HG03045 (cell line): ENCODE results near the gene MTO1.
"Not testable (repeated sequence)": the region's sequence is repeated elsewhere in the genome, so short reads cannot be mapped to it uniquely, and the experiment has no call there.

ENCODE experiments used
- ATAC-seq: cut with Tn5 transposase; IDR thresholded peaks from one replicate; pipeline ENCODE4 v1.9.1; 2021; ENCODE audit warnings: mild to moderate bottlenecking, moderate library complexity; ENCODE audit not compliant: unreplicated experiment

The MTO1 gene

GRCh38 chr6:73461537-73462350 is at the start of gene MTO1:
TSS of gene MTO1 (plus strand) at chr6:73461737. CDS start at chr6:73461855, 118 bp downstream.
- ATAC-seq = peak; percentile 94

GRCh38 chr6:73413102-73413501 is 48.4 kb upstream of the MTO1 start:
- ATAC-seq = no peak

- ATAC-seq = no peak
These were observed 43.3 kb upstream of the MTO1 start for GRCh38 chr6:73418081-73418741.

GRCh38 chr6:73421534-73421933 is 40.0 kb upstream of the MTO1 start:
- ATAC-seq = no peak

GRCh38 chr6:73435236-73435635 is 26.3 kb upstream of the MTO1 start:
- no peak for ATAC-seq

- no peak for ATAC-seq
These were observed 18.0 kb upstream of the MTO1 start for GRCh38 chr6:73443555-73443954.

- ATAC-seq = peak; percentile 42
These were observed 10.1 kb upstream of the MTO1 start for GRCh38 chr6:73451223-73452106.

- peak; percentile 84 for ATAC-seq
These were observed 9.5 kb upstream of the MTO1 start, which contains the start of gene CGAS for GRCh38 chr6:73452107-73452461. TSS of gene CGAS (minus strand) at chr6:73452297. CDS start at chr6:73452181, 116 bp downstream.

GRCh38 chr6:73455865-73456629 is 5.5 kb upstream of the MTO1 start:
- ATAC-seq = no peak

- ATAC-seq = not testable (repeated sequence)
These were observed 2.1 kb upstream of the MTO1 start for GRCh38 chr6:73459474-73459873.

GRCh38 chr6:73460056-73460455 is 1.5 kb upstream of the MTO1 start:
- ATAC-seq = no peak

GRCh38 chr6:73471686-73472290 is 10.3 kb downstream of the MTO1 start:
- ATAC-seq = peak; percentile 95

GRCh38 chr6:73476723-73477122 is 15.2 kb downstream of the MTO1 start:
- ATAC-seq = no peak

- no peak for ATAC-seq
These were observed 15.9 kb downstream of the MTO1 start for GRCh38 chr6:73477407-73477806.

- no peak for ATAC-seq
These were observed 20.4 kb downstream of the MTO1 start for GRCh38 chr6:73481969-73482368.

- no peak for ATAC-seq
These were observed 22.9 kb downstream of the MTO1 start for GRCh38 chr6:73484438-73484837.

GRCh38 chr6:73487473-73487872 is 25.9 kb downstream of the MTO1 start:
- no peak for ATAC-seq

GRCh38 chr6:73491377-73491776 is 29.8 kb downstream of the MTO1 start:
- ATAC-seq = no peak

GRCh38 chr6:73497915-73498314 is 36.4 kb downstream of the MTO1 start:
- no peak for ATAC-seq
